ENCODE data around the gene DLG1. TPM values are rescaled to one million over a fixed set of nuclear protein-coding genes. Genes with fewer than 3 reads are reported as not detected.

The DLG1 gene
- total RNA-seq, 1 donor from 2014 or later, result 168 TPM

DNA sequence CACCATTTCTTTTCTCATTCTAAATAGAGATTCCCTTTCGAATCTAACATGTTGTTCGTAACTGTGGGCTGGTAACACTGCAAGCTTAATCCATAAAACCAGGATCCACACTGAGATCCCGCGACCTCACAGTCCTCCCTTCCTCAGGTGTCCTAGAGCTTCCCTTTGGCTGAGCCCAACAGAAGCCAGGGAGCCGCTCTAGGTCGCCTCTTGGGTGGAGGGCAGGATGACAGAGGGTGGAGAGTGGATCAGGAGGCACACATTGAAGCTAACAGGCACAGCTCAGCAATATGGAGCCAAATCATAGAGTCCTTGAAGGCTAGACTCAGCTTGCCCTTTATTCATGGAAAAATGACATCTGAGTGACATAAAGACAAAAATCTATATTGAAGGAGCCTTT is 44.7 kb upstream of the DLG1 start:
- Mint-ChIP-seq H3K4me3 (ENCODE audit: unreplicated experiment) (no peak overlapping the region), H3K27ac (ENCODE audit: unreplicated experiment) (no peak overlapping the region), H3K27me3 (ENCODE audit: unreplicated experiment) (no peaks in the 10 kb centered on the region), H3K36me3 (ENCODE audit: unreplicated experiment) (no peaks in the 10 kb centered on the region), H3K4me1 (ENCODE audit: unreplicated experiment) (peaks cover 18% of the 10 kb centered on the region), H3K9me3 (ENCODE audit: unreplicated experiment) (no peaks in the 10 kb centered on the region)
- TF ChIP-seq, protein P1, sequence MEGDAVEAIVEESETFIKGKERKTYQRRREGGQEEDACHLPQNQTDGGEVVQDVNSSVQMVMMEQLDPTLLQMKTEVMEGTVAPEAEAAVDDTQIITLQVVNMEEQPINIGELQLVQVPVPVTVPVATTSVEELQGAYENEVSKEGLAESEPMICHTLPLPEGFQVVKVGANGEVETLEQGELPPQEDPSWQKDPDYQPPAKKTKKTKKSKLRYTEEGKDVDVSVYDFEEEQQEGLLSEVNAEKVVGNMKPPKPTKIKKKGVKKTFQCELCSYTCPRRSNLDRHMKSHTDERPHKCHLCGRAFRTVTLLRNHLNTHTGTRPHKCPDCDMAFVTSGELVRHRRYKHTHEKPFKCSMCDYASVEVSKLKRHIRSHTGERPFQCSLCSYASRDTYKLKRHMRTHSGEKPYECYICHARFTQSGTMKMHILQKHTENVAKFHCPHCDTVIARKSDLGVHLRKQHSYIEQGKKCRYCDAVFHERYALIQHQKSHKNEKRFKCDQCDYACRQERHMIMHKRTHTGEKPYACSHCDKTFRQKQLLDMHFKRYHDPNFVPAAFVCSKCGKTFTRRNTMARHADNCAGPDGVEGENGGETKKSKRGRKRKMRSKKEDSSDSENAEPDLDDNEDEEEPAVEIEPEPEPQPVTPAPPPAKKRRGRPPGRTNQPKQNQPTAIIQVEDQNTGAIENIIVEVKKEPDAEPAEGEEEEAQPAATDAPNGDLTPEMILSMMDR (IDR thresholded peaks at IDR 0.05), result no peak
- no peak for DNase-seq (ENCODE audit: extremely low spot score, unreplicated experiment)

DNA sequence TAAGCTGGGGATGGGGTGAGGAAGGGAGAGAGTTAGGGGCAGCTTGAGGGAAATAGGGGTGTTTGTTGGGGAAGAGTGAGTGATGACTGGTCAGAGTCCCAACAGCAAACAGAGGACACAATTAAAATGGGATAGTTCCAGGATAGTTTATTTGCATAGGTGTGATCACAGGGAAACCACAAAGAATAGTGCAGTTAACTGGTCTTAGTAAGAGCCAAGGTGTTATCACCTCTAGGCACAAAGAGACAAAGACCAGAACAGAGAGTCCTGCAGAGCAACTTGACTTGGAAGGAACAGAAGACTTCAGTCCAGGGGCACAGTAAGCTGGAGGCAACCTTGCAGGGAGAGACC is 42.1 kb upstream of the DLG1 start:
- no peaks in the 10 kb centered on the region for H3K27me3 Mint-ChIP-seq (ENCODE audit: unreplicated experiment)
- no peaks in the 10 kb centered on the region for H3K36me3 Mint-ChIP-seq (ENCODE audit: unreplicated experiment)
- no peak overlapping the region for H3K4me3 Mint-ChIP-seq (ENCODE audit: unreplicated experiment)
- peaks cover 18% of the 10 kb centered on the region for H3K4me1 Mint-ChIP-seq (ENCODE audit: unreplicated experiment)
- no peak for DNase-seq (ENCODE audit: extremely low spot score, unreplicated experiment)
- TF ChIP-seq, protein P1 (IDR thresholded peaks at IDR 0.05), result no peak
- H3K27ac Mint-ChIP-seq (ENCODE audit: unreplicated experiment), result peak overlapping the region; percentile 92
- no peaks in the 10 kb centered on the region for H3K9me3 Mint-ChIP-seq (ENCODE audit: unreplicated experiment)

DNA sequence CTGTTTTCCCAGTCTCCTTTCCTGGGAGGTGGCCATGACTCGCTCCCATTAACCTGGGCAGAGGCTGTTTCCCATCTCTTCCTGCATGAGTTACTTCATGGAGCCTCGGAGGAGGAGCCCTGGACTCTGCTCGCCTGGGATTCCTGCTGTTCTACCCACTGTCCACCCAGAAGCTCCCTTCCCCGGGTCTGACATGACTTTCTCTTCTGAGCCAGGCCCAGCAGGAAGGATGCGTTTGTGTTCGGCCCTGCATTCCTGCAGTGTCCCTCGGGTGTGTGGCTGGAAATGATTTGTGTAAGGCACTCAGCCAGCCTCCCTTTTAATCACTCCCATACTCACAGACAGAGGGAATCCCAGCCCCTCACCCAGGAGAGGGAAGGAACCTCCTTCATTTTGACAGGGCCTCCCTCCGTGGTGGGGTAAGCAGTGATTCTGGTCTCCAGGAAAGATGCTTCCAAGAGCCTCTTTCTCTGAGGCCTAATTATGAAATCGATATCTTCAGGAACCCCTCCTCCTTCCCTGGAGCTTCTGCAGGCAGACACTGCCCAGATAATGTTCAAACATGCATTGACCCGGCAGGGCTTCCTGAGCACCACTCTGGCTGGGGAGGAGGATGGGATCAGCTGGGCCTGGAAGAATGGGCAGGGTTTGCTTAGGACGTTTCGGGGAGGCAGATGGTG is 41.6 kb upstream of the DLG1 start:
- H3K36me3 Mint-ChIP-seq (ENCODE audit: unreplicated experiment), result no peaks in the 10 kb centered on the region
- TF ChIP-seq, protein P1 (IDR thresholded peaks at IDR 0.05), result no peak
- DNase-seq (ENCODE audit: extremely low spot score, unreplicated experiment), result no peak
- H3K27ac Mint-ChIP-seq (ENCODE audit: unreplicated experiment), result peak overlapping the region; percentile 92
- no peaks in the 10 kb centered on the region for H3K27me3 Mint-ChIP-seq (ENCODE audit: unreplicated experiment)
- peaks cover 18% of the 10 kb centered on the region for H3K4me1 Mint-ChIP-seq (ENCODE audit: unreplicated experiment)
- no peak overlapping the region for H3K4me3 Mint-ChIP-seq (ENCODE audit: unreplicated experiment)
- no peaks in the 10 kb centered on the region for H3K9me3 Mint-ChIP-seq (ENCODE audit: unreplicated experiment)

DNA sequence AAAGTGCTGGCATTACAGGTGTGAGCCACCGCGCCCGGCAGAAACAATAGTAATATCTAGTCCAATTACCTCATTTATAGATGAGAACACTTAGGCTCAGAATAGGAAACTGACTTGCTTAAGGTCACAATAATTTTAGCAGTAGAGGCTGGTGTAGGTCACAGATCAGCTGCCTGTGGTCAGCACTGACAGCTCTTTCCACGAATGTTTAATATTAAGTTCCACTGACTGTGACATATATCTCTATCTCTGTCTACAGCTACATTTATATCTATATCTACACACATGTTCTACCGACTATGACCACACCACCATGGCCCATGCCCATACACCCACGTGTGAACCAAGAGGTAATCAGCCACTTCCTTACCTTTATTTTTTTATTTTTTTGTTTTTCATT is 40.2 kb upstream of the DLG1 start:
- Mint-ChIP-seq H3K4me1 (ENCODE audit: unreplicated experiment) (peaks cover 18% of the 10 kb centered on the region), H3K9me3 (ENCODE audit: unreplicated experiment) (no peaks in the 10 kb centered on the region), H3K27me3 (ENCODE audit: unreplicated experiment) (no peaks in the 10 kb centered on the region), H3K4me3 (ENCODE audit: unreplicated experiment) (no peak overlapping the region), H3K27ac (ENCODE audit: unreplicated experiment) (no peak overlapping the region), H3K36me3 (ENCODE audit: unreplicated experiment) (no peaks in the 10 kb centered on the region)
- TF ChIP-seq, protein P1 (IDR thresholded peaks at IDR 0.05), result no peak
- DNase-seq (ENCODE audit: extremely low spot score, unreplicated experiment), result no peak

DNA sequence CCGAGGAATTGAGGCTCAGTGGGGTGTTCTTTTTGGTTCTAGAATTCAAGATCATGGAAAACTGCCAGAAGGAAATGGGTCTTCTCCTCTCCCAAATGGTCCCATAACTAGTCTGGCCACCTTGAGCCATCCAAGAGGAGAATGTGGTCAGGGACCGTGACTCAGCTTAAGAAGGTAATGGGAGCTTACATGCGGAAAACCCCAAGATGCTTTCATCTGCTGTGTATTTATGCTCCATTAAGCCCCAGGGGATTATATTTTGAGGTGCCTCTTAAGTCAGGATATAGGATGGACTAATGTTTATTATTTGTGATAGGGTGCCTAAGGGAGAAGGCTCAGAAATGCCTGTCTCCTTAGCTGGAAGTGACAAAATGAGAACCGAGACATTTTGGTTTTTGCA is 39.2 kb upstream of the DLG1 start:
- Mint-ChIP-seq H3K27ac (ENCODE audit: unreplicated experiment) (no peak overlapping the region), H3K4me1 (ENCODE audit: unreplicated experiment) (peaks cover 18% of the 10 kb centered on the region), H3K27me3 (ENCODE audit: unreplicated experiment) (no peaks in the 10 kb centered on the region), H3K9me3 (ENCODE audit: unreplicated experiment) (no peaks in the 10 kb centered on the region), H3K36me3 (ENCODE audit: unreplicated experiment) (no peaks in the 10 kb centered on the region), H3K4me3 (ENCODE audit: unreplicated experiment) (no peak overlapping the region)
- TF ChIP-seq, protein P1 (IDR thresholded peaks at IDR 0.05), result no peak
- no peak for DNase-seq (ENCODE audit: extremely low spot score, unreplicated experiment)
